TTC549 (cell line): ENCODE data around the gene CCDC80.

Experiments used
- FAIRE-seq: peaks from 2 replicates; lab custom pipeline; 2012; peaks lifted over from hg19 to GRCh38; lab: Jason Lieb, UNC

CCDC80 gene

GRCh38 chr3:112654979-112655378 lies 14.0 kb upstream of the CCDC80 start:
- no peak for FAIRE-seq

GRCh38 chr3:112654492-112654891 lies 13.5 kb upstream of the CCDC80 start:
- no peak for FAIRE-seq

GRCh38 chr3:112653881-112654300 lies 12.9 kb upstream of the CCDC80 start:
- no peak for FAIRE-seq

- no peak for FAIRE-seq
Measured at GRCh38 chr3:112653209-112653871, 12.4 kb upstream of the CCDC80 start.

GRCh38 chr3:112651516-112651915 lies 10.6 kb upstream of the CCDC80 start:
- FAIRE-seq: no peak

- no peak for FAIRE-seq
Measured at GRCh38 chr3:112651071-112651470, 10.1 kb upstream of the CCDC80 start.

GRCh38 chr3:112650482-112650881 lies 9.5 kb upstream of the CCDC80 start:
- no peak for FAIRE-seq

- FAIRE-seq: no peak
Measured at GRCh38 chr3:112649478-112649735, 8.5 kb upstream of the CCDC80 start.

- no peak for FAIRE-seq
Measured at GRCh38 chr3:112647122-112647521, 6.2 kb upstream of the CCDC80 start.

- FAIRE-seq: no peak
Measured at GRCh38 chr3:112646623-112647022, 5.7 kb upstream of the CCDC80 start.

- FAIRE-seq: no peak
Measured at GRCh38 chr3:112644453-112644852, 3.5 kb upstream of the CCDC80 start.

GRCh38 chr3:112643621-112644240 lies 2.8 kb upstream of the CCDC80 start:
- no peak for FAIRE-seq

GRCh38 chr3:112642912-112643506 lies 2.1 kb upstream of the CCDC80 start:
- FAIRE-seq: no peak

- no peak for FAIRE-seq
Measured at GRCh38 chr3:112640276-112640929, 540 bp downstream of the CCDC80 start.

GRCh38 chr3:112639455-112640225 lies 1.3 kb downstream of the CCDC80 start:
- no peak for FAIRE-seq

- FAIRE-seq: no peak
Measured at GRCh38 chr3:112638327-112639020, 2.5 kb downstream of the CCDC80 start.

GRCh38 chr3:112637700-112638099 lies 3.2 kb downstream of the CCDC80 start:
- no peak for FAIRE-seq

GRCh38 chr3:112635674-112636073 lies 5.3 kb downstream of the CCDC80 start:
- FAIRE-seq: no peak

GRCh38 chr3:112634786-112635541 lies 6.0 kb downstream of the CCDC80 start:
- no peak for FAIRE-seq

GRCh38 chr3:112633757-112634156 lies 7.2 kb downstream of the CCDC80 start:
- FAIRE-seq: no peak

GRCh38 chr3:112633191-112633590 lies 7.8 kb downstream of the CCDC80 start:
- FAIRE-seq: no peak
